ENCODE results near the gene CLNK. TPM values are rescaled to one million over a fixed set of nuclear protein-coding genes. Genes with fewer than 3 reads are reported as not detected.

Gene CLNK
- total RNA-seq, 2 experiments from 2014 or later = 2.0 TPM; not detected in 1

GRCh38 chr4:10731162-10731561 is 46.6 kb upstream of the CLNK start:
- DNase-seq (ENCODE audit: low spot score) = no peak

DNA sequence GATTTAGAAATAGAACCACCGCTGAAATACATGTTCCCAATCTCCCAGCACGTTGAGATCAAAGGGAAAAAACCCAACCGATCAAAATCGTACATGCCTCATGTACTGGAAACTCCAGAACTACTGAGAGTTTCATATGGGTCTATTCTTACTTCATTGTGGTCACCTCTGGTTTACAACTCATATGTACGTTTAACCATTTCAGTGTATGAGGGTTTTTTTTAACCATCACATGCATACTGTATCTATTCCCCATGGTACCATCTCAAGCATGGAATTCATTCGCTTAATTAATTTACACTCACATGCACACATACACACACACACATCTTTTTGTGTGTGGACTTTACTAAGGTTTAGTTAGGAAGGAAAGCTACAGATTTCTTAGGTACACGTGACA is 46.0 kb upstream of the CLNK start:
- H3K36me3 ChIP-seq (ENCODE audit: insufficient read depth, low read length) = no peaks in the 10 kb centered on the region

More at GRCh38 chr4:10731162-10731561, 46.6 kb upstream of the CLNK start:
- Histone ChIP-seq H3K4me3 (ENCODE audit: low read depth, low read length, poor library complexity, severe bottlenecking) (no peak overlapping the region), H3K4me1 (ENCODE audit: insufficient read depth, low read length, poor library complexity, severe bottlenecking) (peaks cover 31% of the 10 kb centered on the region), H3K79me2 (ENCODE audit: insufficient read depth, low read depth, low read length) (no peaks in the 10 kb centered on the region), H3K9me2 (ENCODE audit: insufficient read depth, low read length) (no peaks in the 10 kb centered on the region), H3K4me2 (ENCODE audit: low read length) (no peak overlapping the region), H4K20me1 (ENCODE audit: insufficient read depth, low read length) (no peaks in the 10 kb centered on the region), H3K36me3 (ENCODE audit: insufficient read depth, low read length) (no peaks in the 10 kb centered on the region), H3K27ac (ENCODE audit: low read depth, low read length, poor library complexity, severe bottlenecking) (no peak overlapping the region), H2AFZ (ENCODE audit: low read length) (no peak overlapping the region), H3K9me3 (ENCODE audit: low read length) (no peaks in the 10 kb centered on the region)
- TF ChIP-seq EZH2phosphoT487 (IDR thresholded peaks at IDR 0.05; ENCODE audit: borderline replicate concordance, low read depth, low read length) = no peak
- ChIA-PET POLR2A (interaction anchor here (0.6 kb wide), 1 partner anchor 53 kb away, joined by 3 read pairs; no protein-coding TSS in a partner anchor), CTCF (ENCODE audit: unreplicated experiment) (no interaction called here)
- intact Hi-C loops (cut with micrococcal nuclease; ENCODE audit: unreplicated experiment) = no loop called here
- BruUV-seq (replicated peaks) = no TSS peak

GRCh38 chr4:10730019-10730418 is 45.5 kb upstream of the CLNK start:
- no peaks in the 10 kb centered on the region for H3K36me3 ChIP-seq (ENCODE audit: insufficient read depth, low read length)
- no peak for DNase-seq (ENCODE audit: low spot score)
- ChIA-PET POLR2A (no interaction called here), CTCF (ENCODE audit: unreplicated experiment) (no interaction called here)
- TF ChIP-seq EZH2phosphoT487 (IDR thresholded peaks at IDR 0.05; ENCODE audit: borderline replicate concordance, low read depth, low read length) = no peak
- TF ChIP-seq CTCF (conservative IDR thresholded peaks at IDR 0.05; ENCODE audit: low read length) = no peak
- intact Hi-C loops (cut with micrococcal nuclease; ENCODE audit: unreplicated experiment) = no loop called here
- H4K20me1 ChIP-seq (ENCODE audit: insufficient read depth, low read length) = no peaks in the 10 kb centered on the region
- H3K4me2 ChIP-seq (ENCODE audit: low read length) = no peak overlapping the region
- no peaks in the 10 kb centered on the region for H3K79me2 ChIP-seq (ENCODE audit: insufficient read depth, low read depth, low read length)
- H3K9me3 ChIP-seq (ENCODE audit: low read length) = no peaks in the 10 kb centered on the region
- H3K9me2 ChIP-seq (ENCODE audit: insufficient read depth, low read length) = no peaks in the 10 kb centered on the region
- BruUV-seq (replicated peaks) = no TSS peak
- H3K27ac ChIP-seq (ENCODE audit: low read depth, low read length, poor library complexity, severe bottlenecking) = no peak overlapping the region
- H3K4me3 ChIP-seq (ENCODE audit: low read depth, low read length, poor library complexity, severe bottlenecking) = no peak overlapping the region
- peaks cover 32% of the 10 kb centered on the region for H3K4me1 ChIP-seq (ENCODE audit: insufficient read depth, low read length, poor library complexity, severe bottlenecking)
- H2AFZ ChIP-seq (ENCODE audit: low read length) = no peak overlapping the region

More for the DNA sequence above, 46.0 kb upstream of the CLNK start:
- intact Hi-C loops (cut with micrococcal nuclease; ENCODE audit: unreplicated experiment) = no loop called here
- Histone ChIP-seq H3K4me2 (ENCODE audit: low read length) (no peak overlapping the region), H2AFZ (ENCODE audit: low read length) (no peak overlapping the region), H3K79me2 (ENCODE audit: insufficient read depth, low read depth, low read length) (no peaks in the 10 kb centered on the region), H3K9me2 (ENCODE audit: insufficient read depth, low read length) (no peaks in the 10 kb centered on the region), H3K27ac (ENCODE audit: low read depth, low read length, poor library complexity, severe bottlenecking) (no peak overlapping the region), H3K4me1 (ENCODE audit: insufficient read depth, low read length, poor library complexity, severe bottlenecking) (peaks cover 31% of the 10 kb centered on the region), H4K20me1 (ENCODE audit: insufficient read depth, low read length) (no peaks in the 10 kb centered on the region), H3K9me3 (ENCODE audit: low read length) (no peaks in the 10 kb centered on the region), H3K4me3 (ENCODE audit: low read depth, low read length, poor library complexity, severe bottlenecking) (no peak overlapping the region)
- no TSS peak for BruUV-seq (replicated peaks)
- DNase-seq (ENCODE audit: low spot score) = no peak
- TF ChIP-seq EZH2phosphoT487 (IDR thresholded peaks at IDR 0.05; ENCODE audit: borderline replicate concordance, low read depth, low read length) = no peak
- no peak for TF ChIP-seq CTCF (conservative IDR thresholded peaks at IDR 0.05; ENCODE audit: low read length)
- CTCF ChIA-PET (ENCODE audit: unreplicated experiment) = no interaction called here
- POLR2A ChIA-PET = interaction anchor here (0.6 kb wide), 1 partner anchor 54 kb away, joined by 3 read pairs; no protein-coding TSS in a partner anchor

Data from OCI-LY7 (cell line).